HepG2 (cell line): ENCODE results near the gene FANCD2. TPM values are rescaled to one million over a fixed set of nuclear protein-coding genes. Genes with fewer than 3 reads are reported as not detected.

Experiments
- ELK4 ChIP-seq: sonication (generic); formaldehyde crosslinking; IDR thresholded peaks from 2 replicates; pipeline ENCODE4 v1.9.0; 2021; ENCODE audit warnings: missing genetic modification reagents, borderline replicate concordance
- HNF1A ChIP-seq, 2 experiments: sonication (generic) in 1 of 2; formaldehyde crosslinking in 1 of 2; IDR thresholded peaks; 2 replicates each; pipeline versions ENCODE4 v1.4.0 to v1.6.1; 2016 to 2020; ENCODE audit warnings: borderline replicate concordance in 1 of 2, low read depth in 1 of 2, mild to moderate bottlenecking in 1 of 2, missing genetic modification reagents in 1 of 2
- KDM6A ChIP-seq: IDR thresholded peaks from 2 replicates; pipeline ENCODE4 v1.6.1; 2016; ENCODE audit warnings: low read depth
- PAX8 ChIP-seq: sonication (generic); formaldehyde crosslinking; IDR thresholded peaks from 2 replicates; pipeline ENCODE4 v1.8.0; 2022; ENCODE audit warnings: mild to moderate bottlenecking, missing genetic modification reagents, borderline replicate concordance
- RAD51 ChIP-seq: fragments of 450-650 bp; IDR thresholded peaks from 2 replicates; pipeline ENCODE4 v1.6.1; 2016; ENCODE audit warnings: borderline replicate concordance
- RXRA ChIP-seq: sonication (generic); formaldehyde crosslinking; IDR thresholded peaks from 2 replicates; pipeline ENCODE4 v1.5.1; 2020; ENCODE audit warnings: missing genetic modification reagents
- SIN3A ChIP-seq: IDR thresholded peaks from 2 replicates; pipeline ENCODE4 v1.6.1; 2011; ENCODE audit warnings: low read depth, mild to moderate bottlenecking, control low read depth, low read length, borderline replicate concordance
- ZBTB2 ChIP-seq: sonication (generic); formaldehyde crosslinking; IDR thresholded peaks from 2 replicates; pipeline ENCODE4 v1.8.0; 2022; ENCODE audit warnings: low read depth, missing genetic modification reagents
- ZBTB4 ChIP-seq: sonication (generic); formaldehyde crosslinking; IDR thresholded peaks from 2 replicates; pipeline ENCODE4 v1.4.0; 2020; ENCODE audit warnings: missing genetic modification reagents, mild to moderate bottlenecking, borderline replicate concordance
- ZBTB46 ChIP-seq: sonication (generic); formaldehyde crosslinking; IDR thresholded peaks from 2 replicates; pipeline ENCODE4 v1.4.0; 2020; ENCODE audit warnings: mild to moderate bottlenecking, missing genetic modification reagents, borderline replicate concordance
- ZNF138 ChIP-seq: sonication (generic); formaldehyde crosslinking; IDR thresholded peaks from 2 replicates; pipeline ENCODE4 v1.5.0; 2020; ENCODE audit warnings: mild to moderate bottlenecking, low read depth, missing genetic modification reagents
- ZNF230 ChIP-seq: sonication (generic); formaldehyde crosslinking; IDR thresholded peaks from 2 replicates; pipeline ENCODE4 v1.4.0; 2020; ENCODE audit warnings: mild to moderate bottlenecking, missing genetic modification reagents
- ZNF496 ChIP-seq: sonication (generic); formaldehyde crosslinking; IDR thresholded peaks from 2 replicates; pipeline ENCODE4 v1.8.1; 2023; ENCODE audit warnings: mild to moderate bottlenecking, moderate library complexity, missing genetic modification reagents; ENCODE audit not compliant: insufficient replicate concordance
- ZNF788 ChIP-seq: sonication (generic); formaldehyde crosslinking; IDR thresholded peaks from 2 replicates; pipeline ENCODE4 v1.5.0; 2020; ENCODE audit warnings: mild to moderate bottlenecking, missing genetic modification reagents, borderline replicate concordance
- ZNF792 ChIP-seq: IDR thresholded peaks from 2 replicates; pipeline ENCODE4 v1.6.1; 2016
- polyA plus RNA-seq, 8 experiments: library from polyadenylated mRNA; depleted of rRNA in 3 of 8; stranded (reverse) in 7 of 8; unstranded in 1 of 8; fragments of >200 nt; fragmentation: Illumina TruSeq in 4 of 8; extraction: Trizol in 4 of 8; gene quantifications; 2 replicates each; pipeline versions ENCODE4 v1.2.1 to v1.2.3, GENCODE V29; 2011 to 2016; ENCODE audit warnings: low read depth in 4 of 8, missing spikeins in 1 of 8, mixed read lengths in 1 of 8; ENCODE audit not compliant: insufficient read depth in 1 of 8
- total RNA-seq, 5 experiments: library from RNA; depleted of rRNA; stranded (reverse); fragments of >200 nt; fragmentation: Illumina TruSeq; extraction: Trizol; gene quantifications; 2 replicates each; pipeline ENCODE4 v1.2.3, GENCODE V29; 2016; ENCODE audit warnings: low read depth in 1 of 5

The FANCD2 gene
- total and polyA plus RNA-seq, 2 of the 13 experiments (the other 11 are each of a cell fraction or from before 2014, with no cell fraction given), result 10.1 to 42.0 TPM

GRCh38 chr3:10115326-10116137, 89.3 kb downstream of the FANCD2 start, which contains the start of gene BRK1 (continued):
- TF ChIP-seq ZNF788 (peak; percentile 74; the same call in 1 of the 2 replicates), ZNF230 (CRISPR knock-in tag) (no peak), ZBTB4 (CRISPR knock-in tag) (0 out of 2 replicates have a peak, but pooled peaks have one; percentile 36), ZBTB2 (CRISPR knock-in tag) (peak; percentile 42; the same call in 1 of the 2 replicates), KDM6A (CRISPR knock-in tag) (no peak), ZNF792 (CRISPR knock-in tag) (peak; percentile 83), SIN3A (peak; percentile 81), ZNF138 (0 out of 2 replicates have a peak, but pooled peaks have one; percentile 66), HNF1A (IDR thresholded peaks at IDR 0.05; ENCODE audit: low read depth) (no peak), HNF1A (CRISPR knock-in tag; IDR thresholded peaks at IDR 0.05; ENCODE audit: borderline replicate concordance) (no peak), RAD51 (no peak), ELK4 (CRISPR knock-in tag) (no peak), PAX8 (CRISPR knock-in tag) (no peak), ZNF496 (CRISPR knock-in tag) (no peak), ZBTB46 (CRISPR knock-in tag) (no peak), RXRA (no peak)
